A549 (cell line): ENCODE measurements around the gene JAZF1. TPM values are rescaled to one million over a fixed set of nuclear protein-coding genes. Genes with fewer than 3 reads are reported as not detected.

Experiments used
- ATAC-seq, 2 experiments: fragments of 200-7000 bp in 1 of 2; fragments of >200 bp in 1 of 2; cut with Nextera tagmentation in 1 of 2; cut with Tn5 transposase in 1 of 2; 3 replicates each; pipeline versions ENCODE4 v1.8.0 to v1.9.1; 2018 to 2020; ENCODE audit warnings: mild to moderate bottlenecking in 1 of 2, moderate library complexity in 1 of 2
- CTCF ChIA-PET: fragments of 300-600 bp; sonication (Branson Sonifier 250); formaldehyde crosslinking; extraction: SDS; loops from one replicate; lab custom pipeline; 2021; ENCODE audit warnings: antibody characterized with exemption, inconsistent platforms; lab: Yijun Ruan, JAX
- POLR2A ChIA-PET: fragments of 350-600 bp; formaldehyde crosslinking; extraction: SDS; loops from one replicate; lab custom pipeline; 2021; ENCODE audit warnings: antibody characterized with exemption, inconsistent platforms; lab: Yijun Ruan, JAX
- DNase-seq, 2 experiments: peaks; one replicate each; pipeline versions ENCODE4 v3.0.0 to v3.0.0-alpha.2; 2011 to 2016; ENCODE audit warnings: low read depth in 1 of 2, low spot score in 1 of 2
- FAIRE-seq: peaks from 2 replicates; lab custom pipeline; 2011; peaks lifted over from hg19 to GRCh38; lab: Jason Lieb, UNC
- H3K27ac ChIP-seq, 2 experiments: fragments of >200 bp; sonication (Bioruptor Twin); formaldehyde crosslinking; 3 replicates each; pipeline ENCODE4 v1.5.1; 2016 to 2017
- H3K4me1 ChIP-seq: fragments of >200 bp; sonication (Bioruptor Twin); formaldehyde crosslinking; 3 replicates; pipeline ENCODE4 v1.6.1; 2016
- H3K4me2 ChIP-seq: fragments of >200 bp; sonication (Bioruptor Twin); formaldehyde crosslinking; 3 replicates; pipeline ENCODE4 v1.6.1; 2016
- H3K4me3 ChIP-seq: fragments of >200 bp; sonication (Bioruptor Twin); formaldehyde crosslinking; 3 replicates; pipeline ENCODE4 v1.5.1; 2016
- H3K9me3 ChIP-seq: fragments of >200 bp; sonication (Bioruptor Twin); formaldehyde crosslinking; 3 replicates; pipeline ENCODE4 v1.6.1; 2016
- CBX2 ChIP-seq: fragments of 200-600 bp; sonication (generic); IDR thresholded peaks from 2 replicates; pipeline ENCODE4 v1.6.1; 2016; ENCODE audit warnings: low read depth, mild to moderate bottlenecking, borderline replicate concordance
- CEBPB ChIP-seq, 2 experiments: fragments of >200 bp in 1 of 2; sonication (Bioruptor Twin) in 1 of 2; formaldehyde crosslinking in 1 of 2; IDR thresholded peaks; 2 replicates each; pipeline ENCODE4 v1.6.1; 2012 to 2016
- CHD4 ChIP-seq: fragments of 200-600 bp; sonication (generic); IDR thresholded peaks from 2 replicates; pipeline ENCODE4 v1.6.1; 2016; ENCODE audit warnings: antibody characterized with exemption, mild to moderate bottlenecking, borderline replicate concordance
- CTCF ChIP-seq: fragments of >200 bp; sonication (Bioruptor Twin); formaldehyde crosslinking; IDR thresholded peaks from 3 replicates; pipeline ENCODE4 v1.5.1; 2016
- EHMT2 ChIP-seq: fragments of 200-600 bp; sonication (generic); IDR thresholded peaks from 2 replicates; pipeline ENCODE4 v1.6.1; 2016; ENCODE audit warnings: antibody characterized with exemption, low read depth, mild to moderate bottlenecking, moderate library complexity
- ELK1 ChIP-seq: fragments of 150-350 bp; IDR thresholded peaks from 2 replicates; pipeline ENCODE4 v1.6.1; 2014; ENCODE audit warnings: low read depth, mild to moderate bottlenecking, low read length
- GATA3 ChIP-seq: IDR thresholded peaks from 2 replicates; pipeline ENCODE4 v1.6.1; 2012; ENCODE audit warnings: borderline replicate concordance
- HOXB13 ChIP-seq: fragments of 250-450 bp; sonication (Bioruptor Pico); IDR thresholded peaks from 2 replicates; pipeline ENCODE4 v1.5.0; 2020; ENCODE audit warnings: low read depth, mild to moderate bottlenecking, moderate library complexity
- MAX ChIP-seq: IDR thresholded peaks from 2 replicates; pipeline ENCODE4 v1.6.1; 2012
- NR3C1 ChIP-seq: fragments of >200 bp; sonication (Bioruptor Twin); formaldehyde crosslinking; IDR thresholded peaks from 3 replicates; pipeline ENCODE4 v1.6.1; 2017
- PHF8 ChIP-seq: fragments of 200-600 bp; sonication (generic); IDR thresholded peaks from 2 replicates; pipeline ENCODE4 v1.6.1; 2016; ENCODE audit warnings: low read depth, mild to moderate bottlenecking, antibody characterized with exemption, moderate library complexity, borderline replicate concordance
- POLR2A ChIP-seq: IDR thresholded peaks from 2 replicates; pipeline ENCODE4 v1.6.1; 2012; ENCODE audit warnings: mild to moderate bottlenecking, low read length
- POLR2AphosphoS2 ChIP-seq: conservative IDR thresholded peaks from 2 replicates; pipeline ENCODE4 v1.6.1; 2012; ENCODE audit warnings: low read length, improper control_type of control experiment, inconsistent platforms
- RAD21 ChIP-seq, 2 experiments: fragments of >200 bp in 1 of 2; sonication (Bioruptor Twin) in 1 of 2; formaldehyde crosslinking in 1 of 2; IDR thresholded peaks in 1 of 2; conservative IDR thresholded peaks in 1 of 2; 2 replicates in 1 of 2; 3 replicates in 1 of 2; pipeline ENCODE4 v1.6.1; 2012 to 2018; ENCODE audit warnings: inconsistent platforms in 1 of 2
- RCOR1 ChIP-seq: fragments of 150-350 bp; IDR thresholded peaks from 2 replicates; pipeline ENCODE4 v1.6.1; 2014; ENCODE audit warnings: antibody characterized with exemption, low read length, low read depth
- REST ChIP-seq: fragments of 200-600 bp; sonication (generic); IDR thresholded peaks from 2 replicates; pipeline ENCODE4 v1.6.1; 2016; ENCODE audit warnings: antibody characterized with exemption, mild to moderate bottlenecking, moderate library complexity
- RFX5 ChIP-seq: fragments of 450-650 bp; IDR thresholded peaks from 2 replicates; pipeline ENCODE4 v1.7.1; 2014; ENCODE audit warnings: antibody characterized with exemption, mild to moderate bottlenecking, moderate library complexity
- RNF2 ChIP-seq: fragments of 200-600 bp; sonication (generic); IDR thresholded peaks from 2 replicates; pipeline ENCODE4 v1.6.1; 2016; ENCODE audit warnings: low read depth, mild to moderate bottlenecking, antibody characterized with exemption, moderate library complexity, borderline replicate concordance
- USF2 ChIP-seq: fragments of 450-650 bp; IDR thresholded peaks from 2 replicates; pipeline ENCODE4 v1.6.1; 2014; ENCODE audit warnings: antibody characterized with exemption
- ZNF302 ChIP-seq: fragments of 250-450 bp; sonication (Bioruptor Pico); IDR thresholded peaks from 2 replicates; pipeline ENCODE4 v1.9.0; 2021; ENCODE audit warnings: inconsistent platforms, mild to moderate bottlenecking, moderate library complexity
- WGBS: methylation state at CpG from one replicate; pipeline ENCODE4 v1.1.6; 2017; ENCODE audit errors: missing lambda C conversion rate; 5-methylcytosine and 5-hydroxymethylcytosine counted together
- polyA plus RNA-seq, 4 experiments: library from polyadenylated mRNA; depleted of rRNA in 3 of 4; stranded (reverse); fragments of >200 nt; fragmentation: RNase III in 1 of 4; extraction: RNeasy Plus Mini Kit Qiagen cat#74134 plus additional on column Dnase treatment in 1 of 4; gene quantifications; 2 replicates in 3 of 4; 3 replicates in 1 of 4; pipeline ENCODE4 v1.2.3, GENCODE V29; 2011 to 2017

Gene JAZF1
- polyA plus RNA-seq, 2 of the 4 experiments (the other 2 are of a cell fraction), result 1.9 to 2.8 TPM

GRCh38 chr7:27963056-27963455 lies 217.5 kb downstream of the JAZF1 start:
- CTCF ChIA-PET, result interaction anchor here (0.6 to 0.7 kb wide), 2 partner anchors 101 to 1598 kb away, joined by 3 to 4 read pairs; no protein-coding TSS in a partner anchor

More at GRCh38 chr7:27963056-27963455, 217.5 kb downstream of the JAZF1 start:
- DNase-seq (no peak), FAIRE-seq (no peak), ATAC-seq (no peak)
- Histone ChIP-seq H3K4me3 (no peak overlapping the region), H3K4me1 (no peaks in the 10 kb centered on the region), H3K27ac (no peak overlapping the region), H3K9me3 (no peaks in the 10 kb centered on the region), H3K4me2 (no peak overlapping the region)
- no peak for TF ChIP-seq NR3C1
- no peak for TF ChIP-seq USF2
- no peak for TF ChIP-seq ZNF302 (CRISPR knock-in tag)
- no peak for TF ChIP-seq HOXB13 (CRISPR knock-in tag)
- no peak for TF ChIP-seq RFX5
- TF ChIP-seq CTCF, result no peak
- TF ChIP-seq RCOR1, result no peak
- no peak for TF ChIP-seq RAD21 (conservative IDR thresholded peaks at IDR 0.05 in 1 of 2, IDR thresholded peaks at IDR 0.05 in 1 of 2)
- no peak for TF ChIP-seq CHD4
- no peak for TF ChIP-seq PHF8
- no peak for TF ChIP-seq CBX2
- TF ChIP-seq POLR2AphosphoS2, result no peak
- TF ChIP-seq CEBPB (IDR thresholded peaks at IDR 0.05), result no peak
- no peak for TF ChIP-seq POLR2A
- TF ChIP-seq EHMT2, result no peak
- no peak for TF ChIP-seq GATA3
- TF ChIP-seq ELK1, result no peak
- TF ChIP-seq RNF2, result no peak
- no peak for TF ChIP-seq MAX
- no peak for TF ChIP-seq REST
- POLR2A ChIA-PET, result no interaction called here
- WGBS, result 76% methylated on average over 1 of the region's 1 CpG
